ENCODE data around the gene CCSER1. TPM values are rescaled to one million over a fixed set of nuclear protein-coding genes. Genes with fewer than 3 reads are reported as not detected.

Gene CCSER1
- total and polyA plus RNA-seq, 4 donors, result 0.61 to 23.0 (median 3.8) TPM

GRCh38 chr4:90103991-90104390 is 23.2 kb upstream of the CCSER1 start:
- no peak for DNase-seq
- H3K36me3 ChIP-seq (ENCODE audit: control insufficient read depth in 4 of 4, insufficient read depth in 4 of 4, low read length in 4 of 4), result no peaks in the 10 kb centered on the region
- no peaks in the 10 kb centered on the region for H3K4me1 ChIP-seq (ENCODE audit: control insufficient read depth in 5 of 5, insufficient read depth in 5 of 5, low read length in 5 of 5)
- WGBS, 2 donors, result 82 to 87% methylated on average over 3 of the region's 3 CpGs
- no peak for ATAC-seq (ENCODE audit: insufficient read depth, low FRiP score)
- H3K27me3 ChIP-seq (ENCODE audit: control insufficient read depth in 3 of 3, insufficient read depth in 3 of 3, low read length in 2 of 3), result no peaks in the 10 kb centered on the region
- H3K27ac ChIP-seq (ENCODE audit: low read depth in 1 of 2, low read length in 1 of 2), result no peak overlapping the region
- no peak overlapping the region for H3K9ac ChIP-seq (ENCODE audit: insufficient read depth in 1 of 2, low read length in 2 of 2)
- TF ChIP-seq CTCF (IDR thresholded peaks at IDR 0.05; ENCODE audit: control extremely low read depth, extremely low read depth), result no peak
- no peaks in the 10 kb centered on the region for H3K9me3 ChIP-seq (ENCODE audit: control insufficient read depth in 4 of 4, insufficient read depth in 3 of 4, low read length in 3 of 4)
- no peak overlapping the region for H3K4me3 ChIP-seq

GRCh38 chr4:90105274-90105673 is 21.9 kb upstream of the CCSER1 start:
- H3K9me3 ChIP-seq (ENCODE audit: control insufficient read depth in 4 of 4, insufficient read depth in 3 of 4, low read length in 3 of 4), result no peaks in the 10 kb centered on the region
- no peaks in the 10 kb centered on the region for H3K27me3 ChIP-seq (ENCODE audit: control insufficient read depth in 3 of 3, insufficient read depth in 3 of 3, low read length in 2 of 3)
- H3K27ac ChIP-seq (ENCODE audit: low read depth in 1 of 2, low read length in 1 of 2), result no peak overlapping the region
- ATAC-seq (ENCODE audit: insufficient read depth, low FRiP score), result no peak
- H3K9ac ChIP-seq (ENCODE audit: insufficient read depth in 1 of 2, low read length in 2 of 2), result no peak overlapping the region
- no peaks in the 10 kb centered on the region for H3K36me3 ChIP-seq (ENCODE audit: control insufficient read depth in 4 of 4, insufficient read depth in 4 of 4, low read length in 4 of 4)
- WGBS, 2 donors, result 68 to 91% methylated on average over 2 of the region's 2 CpGs
- DNase-seq, result no peak
- H3K4me3 ChIP-seq, result no peak overlapping the region
- no peak for TF ChIP-seq CTCF (IDR thresholded peaks at IDR 0.05; ENCODE audit: control extremely low read depth, extremely low read depth)
- no peaks in the 10 kb centered on the region for H3K4me1 ChIP-seq (ENCODE audit: control insufficient read depth in 5 of 5, insufficient read depth in 5 of 5, low read length in 5 of 5)

- Histone ChIP-seq H3K9ac (ENCODE audit: insufficient read depth in 1 of 2, low read length in 2 of 2) (no peak overlapping the region), H3K27me3 (ENCODE audit: control insufficient read depth in 3 of 3, insufficient read depth in 3 of 3, low read length in 2 of 3) (no peaks in the 10 kb centered on the region), H3K36me3 (ENCODE audit: control insufficient read depth in 4 of 4, insufficient read depth in 4 of 4, low read length in 4 of 4) (no peaks in the 10 kb centered on the region), H3K4me1 (ENCODE audit: control insufficient read depth in 5 of 5, insufficient read depth in 5 of 5, low read length in 5 of 5) (no peaks in the 10 kb centered on the region), H3K9me3 (ENCODE audit: control insufficient read depth in 4 of 4, insufficient read depth in 3 of 4, low read length in 3 of 4) (peaks cover 0 to 1% (median 0%) of the 10 kb centered on the region in 4 donors), H3K4me3 (no peak overlapping the region), H3K27ac (ENCODE audit: low read depth in 1 of 2, low read length in 1 of 2) (no peak overlapping the region)
- 92 to 100% methylated on average over 2 of the region's 2 CpGs for WGBS, 2 donors
- no peak for TF ChIP-seq CTCF (IDR thresholded peaks at IDR 0.05; ENCODE audit: control extremely low read depth, extremely low read depth)
- no peak for ATAC-seq (ENCODE audit: insufficient read depth, low FRiP score)
- DNase-seq, result no peak
These were observed 14.5 kb upstream of the CCSER1 start for GRCh38 chr4:90112715-90113114.

- Histone ChIP-seq H3K27me3 (ENCODE audit: control insufficient read depth in 3 of 3, insufficient read depth in 3 of 3, low read length in 2 of 3) (no peaks in the 10 kb centered on the region), H3K36me3 (ENCODE audit: control insufficient read depth in 4 of 4, insufficient read depth in 4 of 4, low read length in 4 of 4) (no peaks in the 10 kb centered on the region), H3K27ac (ENCODE audit: low read depth in 1 of 2, low read length in 1 of 2) (no peak overlapping the region), H3K9me3 (ENCODE audit: control insufficient read depth in 4 of 4, insufficient read depth in 3 of 4, low read length in 3 of 4) (peaks cover 0 to 1% (median 0%) of the 10 kb centered on the region in 4 donors), H3K4me3 (no peak overlapping the region), H3K9ac (ENCODE audit: insufficient read depth in 1 of 2, low read length in 2 of 2) (no peak overlapping the region), H3K4me1 (ENCODE audit: control insufficient read depth in 5 of 5, insufficient read depth in 5 of 5, low read length in 5 of 5) (no peaks in the 10 kb centered on the region)
- TF ChIP-seq CTCF (IDR thresholded peaks at IDR 0.05; ENCODE audit: control extremely low read depth, extremely low read depth), result no peak
- ATAC-seq (ENCODE audit: insufficient read depth, low FRiP score) (no peak), DNase-seq (no peak)
- 92 to 93% methylated on average over 1 of the region's 2 CpGs for WGBS, 2 donors
These were observed 13.2 kb upstream of the CCSER1 start for GRCh38 chr4:90113881-90114457.
